Lung (tissue), 12 donors: Measurements from ENCODE around the gene NFATC1. TPM values are rescaled to one million over a fixed set of nuclear protein-coding genes. Genes with fewer than 3 reads are reported as not detected.

ENCODE experiments used
- ATAC-seq: fragments of 200-7000 bp; cut with Tn5 transposase; one replicate; pipeline ENCODE4 v1.9.1; 2020; ENCODE audit warnings: moderate number of reproducible peaks; ENCODE audit not compliant: insufficient read depth, low FRiP score
- DNase-seq, 3 donors: peaks; one replicate each; pipeline ENCODE4 v3.0.0-alpha.2; 2013 to 2017
- H3K27ac ChIP-seq, 2 donors: one replicate each; pipeline ENCODE4 v1.5.1; 2013; ENCODE audit warnings: mild to moderate bottlenecking in 2 of 2, moderate library complexity in 2 of 2, control low read depth in 1 of 2, inconsistent platforms in 1 of 2, low read depth in 1 of 2, low read length in 1 of 2
- H3K27me3 ChIP-seq, 3 donors: one replicate each; pipeline ENCODE4 v1.5.1; 2013; ENCODE audit warnings: low read length in 2 of 3; ENCODE audit not compliant: control insufficient read depth in 3 of 3, insufficient read depth in 3 of 3
- H3K36me3 ChIP-seq, 4 donors: one replicate each; pipeline ENCODE4 v1.5.1; 2013; ENCODE audit warnings: low read length in 4 of 4, mild to moderate bottlenecking in 1 of 4, moderate library complexity in 1 of 4; ENCODE audit not compliant: control insufficient read depth in 4 of 4, insufficient read depth in 4 of 4
- H3K4me1 ChIP-seq, 5 donors: one replicate each; pipeline ENCODE4 v1.5.1; 2013; ENCODE audit warnings: low read length in 5 of 5, mild to moderate bottlenecking in 2 of 5, moderate library complexity in 1 of 5; ENCODE audit not compliant: control insufficient read depth in 5 of 5, insufficient read depth in 5 of 5
- H3K4me3 ChIP-seq: one replicate; pipeline ENCODE4 v1.5.1; 2013; ENCODE audit warnings: mild to moderate bottlenecking, control low read depth, moderate library complexity
- H3K9ac ChIP-seq, 2 donors: one replicate each; pipeline ENCODE4 v1.5.1; 2013; ENCODE audit warnings: low read length in 2 of 2, control low read depth in 1 of 2; ENCODE audit not compliant: insufficient read depth in 1 of 2
- H3K9me3 ChIP-seq, 4 donors: one replicate each; pipeline ENCODE4 v1.5.1; 2013; ENCODE audit warnings: low read length in 3 of 4, mild to moderate bottlenecking in 1 of 4, moderate library complexity in 1 of 4; ENCODE audit not compliant: control insufficient read depth in 4 of 4, insufficient read depth in 3 of 4
- WGBS, 2 donors: extraction: QIAGEN DNeasy Blood & Tissue Kit; methylation state at CpG; one replicate each; pipeline ENCODE4 v1.1.7; 2013; 5-methylcytosine and 5-hydroxymethylcytosine counted together
- polyA plus RNA-seq, 2 donors: library from polyadenylated mRNA; stranded (reverse); fragments of 200-250 nt; gene quantifications; one replicate each; pipeline ENCODE4 v1.2.1, GENCODE V29; 2013
- total RNA-seq, 2 donors: library from RNA; depleted of rRNA in 1 of 2; stranded (reverse); fragments of >200 nt in 1 of 2; gene quantifications; one replicate each; pipeline ENCODE4 v1.2.1, GENCODE V29; 2014 to 2021
- TF ChIP-seq, protein P1 (sequence below): IDR thresholded peaks from 2 replicates; pipeline ENCODE4 v1.5.1; 2012; ENCODE audit warnings: mild to moderate bottlenecking; ENCODE audit errors: control extremely low read depth, extremely low read depth
- donor health status: control.
- donor health status: control.
- donor health status: Bipolar disorder and iron deficiency.
- donor health status: healthy.
- donor health status: DM: yes; HTN: yes; CAD: no.

Gene NFATC1
- total and polyA plus RNA-seq, 4 donors = 8.6 to 25.5 (median 12.9) TPM

GRCh38 chr18:79383388-79384056 lies 12.2 kb upstream of the NFATC1 start:
- WGBS, 2 donors = 85 to 89% methylated on average over 20 of the region's 20 CpGs
- H3K4me3 ChIP-seq = no peak overlapping the region
- H3K27me3 ChIP-seq = peaks cover 0 to 8% (median 4%) of the 10 kb centered on the region in 3 donors
- H3K4me1 ChIP-seq = peaks cover 0 to 11% (median 1%) of the 10 kb centered on the region in 5 donors
- peaks cover 0 to 4% (median 0%) of the 10 kb centered on the region in 4 donors for H3K36me3 ChIP-seq
- no peak overlapping the region for H3K27ac ChIP-seq
- no peak for DNase-seq
- no peak overlapping the region for H3K9ac ChIP-seq
- TF ChIP-seq, protein P1, sequence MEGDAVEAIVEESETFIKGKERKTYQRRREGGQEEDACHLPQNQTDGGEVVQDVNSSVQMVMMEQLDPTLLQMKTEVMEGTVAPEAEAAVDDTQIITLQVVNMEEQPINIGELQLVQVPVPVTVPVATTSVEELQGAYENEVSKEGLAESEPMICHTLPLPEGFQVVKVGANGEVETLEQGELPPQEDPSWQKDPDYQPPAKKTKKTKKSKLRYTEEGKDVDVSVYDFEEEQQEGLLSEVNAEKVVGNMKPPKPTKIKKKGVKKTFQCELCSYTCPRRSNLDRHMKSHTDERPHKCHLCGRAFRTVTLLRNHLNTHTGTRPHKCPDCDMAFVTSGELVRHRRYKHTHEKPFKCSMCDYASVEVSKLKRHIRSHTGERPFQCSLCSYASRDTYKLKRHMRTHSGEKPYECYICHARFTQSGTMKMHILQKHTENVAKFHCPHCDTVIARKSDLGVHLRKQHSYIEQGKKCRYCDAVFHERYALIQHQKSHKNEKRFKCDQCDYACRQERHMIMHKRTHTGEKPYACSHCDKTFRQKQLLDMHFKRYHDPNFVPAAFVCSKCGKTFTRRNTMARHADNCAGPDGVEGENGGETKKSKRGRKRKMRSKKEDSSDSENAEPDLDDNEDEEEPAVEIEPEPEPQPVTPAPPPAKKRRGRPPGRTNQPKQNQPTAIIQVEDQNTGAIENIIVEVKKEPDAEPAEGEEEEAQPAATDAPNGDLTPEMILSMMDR = no peak
- ATAC-seq = no peak
- H3K9me3 ChIP-seq = no peaks in the 10 kb centered on the region

GRCh38 chr18:79384151-79384807 lies 11.5 kb upstream of the NFATC1 start:
- H3K9ac ChIP-seq = no peak overlapping the region
- peaks cover 0 to 14% (median 11%) of the 10 kb centered on the region in 3 donors for H3K27me3 ChIP-seq
- peaks cover 0 to 11% (median 0%) of the 10 kb centered on the region in 5 donors for H3K4me1 ChIP-seq
- H3K27ac ChIP-seq = no peak overlapping the region
- WGBS, 2 donors = 44 to 61% methylated on average over 17 of the region's 17 CpGs
- no peak overlapping the region for H3K4me3 ChIP-seq
- ATAC-seq (no peak), DNase-seq (no peak)
- no peaks in the 10 kb centered on the region for H3K9me3 ChIP-seq
- TF ChIP-seq, protein P1 = no peak
- H3K36me3 ChIP-seq = peaks cover 0 to 4% (median 0%) of the 10 kb centered on the region in 4 donors

DNA sequence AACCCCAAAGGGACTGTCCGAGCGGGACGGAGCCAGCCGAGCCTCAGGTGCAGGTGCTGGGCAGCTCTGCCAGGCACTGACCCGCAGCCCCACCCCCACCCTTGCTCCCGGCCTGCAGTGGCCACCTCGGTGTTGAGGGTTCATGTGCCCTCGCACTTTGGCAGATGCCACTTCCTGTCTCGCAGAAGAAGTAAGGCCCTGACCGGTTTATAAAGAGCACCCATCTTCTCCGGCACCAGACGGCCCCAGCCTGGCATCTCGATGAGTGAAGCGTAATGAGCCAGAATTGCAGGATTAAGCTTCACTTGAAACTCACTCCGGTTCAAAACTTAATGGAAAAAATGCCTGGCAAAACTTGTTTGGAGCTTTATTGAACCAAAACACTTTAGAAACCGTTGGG lies 10.9 kb upstream of the NFATC1 start:
- no peaks in the 10 kb centered on the region for H3K9me3 ChIP-seq
- TF ChIP-seq, protein P1 = no peak
- peaks cover 0 to 11% (median 0%) of the 10 kb centered on the region in 5 donors for H3K4me1 ChIP-seq
- no peak for ATAC-seq
- H3K27me3 ChIP-seq = peaks cover 0 to 20% (median 16%) of the 10 kb centered on the region in 3 donors
- no peak overlapping the region for H3K27ac ChIP-seq
- DNase-seq = no peak
- H3K9ac ChIP-seq = no peak overlapping the region
- H3K4me3 ChIP-seq = no peak overlapping the region
- whole genome bisulfite sequencing, 2 donors = 64 to 82% methylated on average over 16 of the region's 16 CpGs
- H3K36me3 ChIP-seq = no peaks in the 10 kb centered on the region
